Bronchus fibroblast of lung (primary cell): ENCODE measurements around the gene DGKQ. TPM values are rescaled to one million over a fixed set of nuclear protein-coding genes. Genes with fewer than 3 reads are reported as not detected.

Source experiments
- total RNA-seq: library from RNA; depleted of rRNA; stranded (reverse); fragments of >200 nt; gene quantifications from 2 replicates; pipeline ENCODE4 v1.2.3, GENCODE V29; 2015

Gene DGKQ
- total RNA-seq, result 7.7 TPM in 2 replicates

GRCh38 chr4:973431-974397 lies at the start of gene DGKQ:
TSS of gene DGKQ (minus strand) at chr4:973569. CDS start at chr4:973482, 87 bp downstream.

GRCh38 chr4:1011022-1011665 lies 37.8 kb upstream of the DGKQ start, which contains the start of gene FGFRL1:
TSS of gene FGFRL1 (plus strand) at chr4:1011626. CDS start at chr4:1012486, 860 bp downstream.

GRCh38 chr4:993111-994029 lies 20.0 kb upstream of the DGKQ start, which contains the start of gene SLC26A1:
TSS of gene SLC26A1 (minus strand) at chr4:993404. CDS start at chr4:991703, 1,701 bp downstream.

GRCh38 chr4:986879-987623 lies 13.7 kb upstream of the DGKQ start, which contains the start of gene IDUA:
TSS of gene IDUA (plus strand) at chr4:987044. CDS start at chr4:987085, 41 bp downstream.

GRCh38 chr4:931960-932712 lies 41.2 kb downstream of the DGKQ start, which contains the start of the genes GAK and TMEM175:
TSS of gene GAK (minus strand) at chr4:932316. CDS start at chr4:932187, 129 bp downstream.
TSS of gene TMEM175 (plus strand) at chr4:932460. CDS start at chr4:947740, 15,280 bp downstream.

Other genes with a start within 250 kb of the DGKQ start
- under 0.01 TPM in 1 of 2 replicates, not detected in the other for gene CPLX1, start 147.4 kb downstream of the DGKQ start, total RNA-seq
- 76.9 and 95.8 TPM in 2 replicates for gene GAK, start 41.3 kb downstream of the DGKQ start, total RNA-seq
- 15.9 and 16.6 TPM in 2 replicates for gene TMEM175, start 41.1 kb downstream of the DGKQ start, total RNA-seq
- gene IDUA, start 13.5 kb upstream of the DGKQ start, total RNA-seq, result 1.0 and 4.8 TPM in 2 replicates
- gene SLC26A1, start 19.8 kb upstream of the DGKQ start, total RNA-seq, result not detected in 2 replicates
- gene FGFRL1, start 38.1 kb upstream of the DGKQ start, total RNA-seq, result 37.0 and 37.3 TPM in 2 replicates
- gene RNF212, start 140.0 kb upstream of the DGKQ start, total RNA-seq, result 0.30 and 0.34 TPM in 2 replicates
- gene SPON2, start 199.0 kb upstream of the DGKQ start, total RNA-seq, result 295 and 321 TPM in 2 replicates